ENCODE results near the gene CWH43. TPM values are rescaled to one million over a fixed set of nuclear protein-coding genes. Genes with fewer than 3 reads are reported as not detected.
"Not testable (repeated sequence)": the region's sequence is repeated elsewhere in the genome, so short reads cannot be mapped to it uniquely, and the experiment has no call there.

Gene CWH43
- total RNA-seq, 2 experiments from 2014 or later: not detected

DNA sequence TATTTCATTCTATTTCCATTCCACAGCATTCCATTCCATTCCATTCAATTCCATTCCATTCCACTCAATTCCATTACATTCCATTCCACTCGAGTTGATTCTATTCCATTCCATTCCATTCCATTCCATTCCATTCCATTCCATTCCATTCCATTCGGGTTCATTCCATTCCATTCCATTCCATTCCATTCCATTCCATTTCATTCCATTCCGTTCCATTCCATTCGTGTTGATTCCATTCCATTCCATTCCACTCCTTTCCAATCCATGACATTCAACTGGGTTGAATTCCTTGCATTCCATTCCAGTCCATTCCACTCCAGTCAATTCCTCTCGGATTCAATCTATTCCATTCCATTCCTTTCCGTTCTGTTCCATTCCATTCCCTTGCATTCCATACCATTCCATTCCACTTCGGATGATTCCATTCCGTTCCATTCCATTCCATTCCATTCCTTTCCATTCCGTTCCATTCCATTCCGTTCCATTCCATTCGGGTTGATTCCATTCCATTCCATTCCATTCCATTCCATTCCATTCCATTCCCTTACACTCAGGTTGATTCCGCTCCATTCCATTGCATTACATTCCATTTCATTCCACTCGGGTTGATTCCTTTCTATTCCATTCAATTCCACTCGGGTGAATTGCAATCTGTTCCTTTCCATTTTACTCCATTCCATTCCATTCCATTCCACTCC is 117.5 kb downstream of the CWH43 start:
- DNase-seq; intact Hi-C loops (cut with micrococcal nuclease); H3K27ac Mint-ChIP-seq; H3K4me1 Mint-ChIP-seq (ENCODE audit: low read depth); POLR2A ChIA-PET; CTCF ChIA-PET; H3K27me3 Mint-ChIP-seq; H3K4me3 Mint-ChIP-seq: not testable (repeated sequence)
- H3K36me3 Mint-ChIP-seq: peaks cover 58% of the 10 kb centered on the region
- peaks cover 77% of the 10 kb centered on the region for H3K9me3 Mint-ChIP-seq

DNA sequence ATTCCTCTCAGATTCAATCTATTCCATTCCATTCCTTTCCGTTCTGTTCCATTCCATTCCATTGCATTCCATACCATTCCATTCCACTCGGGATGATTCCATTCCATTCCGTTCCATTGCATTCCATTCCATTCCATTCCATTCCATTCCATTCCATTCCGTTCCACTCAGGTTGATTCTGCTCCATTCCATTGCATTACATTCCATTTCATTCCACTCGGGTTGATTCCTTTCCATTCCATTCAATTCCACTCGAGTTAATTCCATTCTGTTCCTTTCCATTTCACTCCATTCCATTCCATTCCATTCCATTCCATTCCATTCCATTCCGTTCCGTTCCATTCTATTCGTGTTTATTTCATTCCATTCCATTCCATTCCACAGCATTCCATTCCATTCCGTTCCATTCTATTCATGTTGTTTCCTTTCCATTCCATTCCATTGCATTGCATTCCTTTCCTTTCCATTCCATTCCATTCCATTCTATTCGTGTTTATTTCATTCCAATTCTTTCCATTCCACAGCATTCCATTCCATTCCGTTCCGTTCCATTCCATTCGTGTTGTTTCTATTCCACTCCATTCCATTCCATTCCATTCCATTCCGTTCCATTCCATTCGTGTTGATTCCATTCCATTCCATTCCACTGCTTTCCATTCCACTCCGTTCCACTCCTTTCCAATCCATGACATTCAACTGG is 118.3 kb downstream of the CWH43 start:
- POLR2A ChIA-PET; intact Hi-C loops (cut with micrococcal nuclease); H3K4me1 Mint-ChIP-seq (ENCODE audit: low read depth); H3K4me3 Mint-ChIP-seq; H3K27me3 Mint-ChIP-seq; DNase-seq; CTCF ChIA-PET; H3K27ac Mint-ChIP-seq: not testable (repeated sequence)
- Mint-ChIP-seq H3K36me3 (peaks cover 52% of the 10 kb centered on the region), H3K9me3 (peaks cover 71% of the 10 kb centered on the region)

- CTCF ChIA-PET; DNase-seq; H3K27ac Mint-ChIP-seq; intact Hi-C loops (cut with micrococcal nuclease); H3K27me3 Mint-ChIP-seq; H3K4me3 Mint-ChIP-seq; H3K4me1 Mint-ChIP-seq (ENCODE audit: low read depth); POLR2A ChIA-PET: not testable (repeated sequence)
- Mint-ChIP-seq H3K36me3 (peaks cover 50% of the 10 kb centered on the region), H3K9me3 (peaks cover 72% of the 10 kb centered on the region)
These were observed 119.3 kb downstream of the CWH43 start for GRCh38 chr4:49105248-49105904.

- POLR2A ChIA-PET; H3K27me3 Mint-ChIP-seq; H3K4me3 Mint-ChIP-seq; CTCF ChIA-PET; DNase-seq; H3K4me1 Mint-ChIP-seq (ENCODE audit: low read depth); H3K27ac Mint-ChIP-seq; intact Hi-C loops (cut with micrococcal nuclease): not testable (repeated sequence)
- Mint-ChIP-seq H3K36me3 (peaks cover 53% of the 10 kb centered on the region), H3K9me3 (peaks cover 75% of the 10 kb centered on the region)
These were observed 121.2 kb downstream of the CWH43 start for GRCh38 chr4:49107262-49107661.

DNA sequence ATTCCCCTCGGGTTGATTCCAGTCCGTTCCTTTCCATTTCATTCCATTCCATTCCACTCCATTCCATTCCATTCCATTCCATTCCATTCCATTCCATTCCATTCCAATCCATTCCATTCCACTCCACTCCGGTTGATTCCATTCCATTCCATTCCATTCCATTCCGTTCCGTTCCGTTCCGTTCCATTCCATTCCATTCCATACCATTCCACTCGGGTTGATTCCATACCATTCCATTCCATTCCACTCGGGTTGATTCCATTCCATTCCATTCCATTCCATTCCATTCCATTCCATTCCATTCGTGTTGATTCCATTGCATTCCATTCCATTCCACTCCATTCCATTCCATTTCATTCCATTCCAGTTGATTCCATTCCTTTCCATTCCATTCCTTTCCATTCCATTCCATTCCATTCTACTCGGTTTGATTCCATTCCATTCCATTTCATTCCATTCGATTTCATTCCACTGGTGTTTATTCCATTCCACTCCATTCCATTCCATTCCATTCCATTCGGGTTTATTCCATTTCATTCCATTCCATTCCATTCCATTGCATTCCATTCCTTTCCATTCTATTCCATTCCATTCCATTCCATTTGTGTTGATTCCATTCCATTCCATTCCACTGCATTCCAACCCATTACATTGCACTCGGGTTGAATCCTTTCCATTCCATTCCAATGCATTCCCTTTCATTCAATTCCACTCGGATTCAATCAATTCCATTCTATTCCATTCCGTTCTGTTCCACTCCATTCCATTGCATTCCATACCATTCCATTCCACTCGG is 122.3 kb downstream of the CWH43 start:
- peaks cover 72% of the 10 kb centered on the region for H3K9me3 Mint-ChIP-seq
- H3K27me3 Mint-ChIP-seq; DNase-seq; POLR2A ChIA-PET; H3K27ac Mint-ChIP-seq; H3K4me3 Mint-ChIP-seq; intact Hi-C loops (cut with micrococcal nuclease); CTCF ChIA-PET; H3K4me1 Mint-ChIP-seq (ENCODE audit: low read depth): not testable (repeated sequence)
- H3K36me3 Mint-ChIP-seq: peaks cover 47% of the 10 kb centered on the region

- H3K36me3 Mint-ChIP-seq: peaks cover 41% of the 10 kb centered on the region
- H3K27me3 Mint-ChIP-seq; DNase-seq; H3K4me3 Mint-ChIP-seq; POLR2A ChIA-PET; CTCF ChIA-PET; intact Hi-C loops (cut with micrococcal nuclease); H3K27ac Mint-ChIP-seq; H3K4me1 Mint-ChIP-seq (ENCODE audit: low read depth): not testable (repeated sequence)
- peaks cover 69% of the 10 kb centered on the region for H3K9me3 Mint-ChIP-seq
These were observed 123.6 kb downstream of the CWH43 start for GRCh38 chr4:49109567-49110166.

DNA sequence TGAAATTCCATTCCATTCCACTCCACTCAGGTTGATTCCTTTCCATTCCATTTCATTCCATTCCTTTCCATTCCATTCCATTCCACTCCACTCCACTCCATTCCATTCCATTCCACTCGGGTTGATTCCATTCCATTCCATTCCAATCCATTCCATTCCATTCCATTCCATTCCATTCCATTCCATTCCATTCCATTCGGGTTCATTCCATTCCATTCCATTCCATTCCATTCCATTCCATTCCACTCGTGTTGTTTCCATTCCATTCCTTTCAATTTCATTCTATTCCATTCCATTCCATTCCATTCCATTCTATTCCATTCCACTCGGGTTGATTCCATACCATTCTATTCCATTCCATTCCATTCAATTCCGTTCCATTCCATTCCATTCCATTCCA is 124.5 kb downstream of the CWH43 start:
- intact Hi-C loops (cut with micrococcal nuclease); H3K4me1 Mint-ChIP-seq (ENCODE audit: low read depth); CTCF ChIA-PET; H3K4me3 Mint-ChIP-seq; H3K27me3 Mint-ChIP-seq; POLR2A ChIA-PET; H3K27ac Mint-ChIP-seq; DNase-seq: not testable (repeated sequence)
- peaks cover 38% of the 10 kb centered on the region for H3K36me3 Mint-ChIP-seq
- peaks cover 71% of the 10 kb centered on the region for H3K9me3 Mint-ChIP-seq

Other genes starting within 250 kb of the CWH43 start
- 10 to 100 TPM; 59.1 to 67.3 TPM for gene FRYL, start 206.0 kb upstream of the CWH43 start, total RNA-seq
- gene OCIAD1, start 155.2 kb upstream of the CWH43 start, total RNA-seq: 100 to 1,000 TPM; 100 to 107 TPM
- 10 to 100 TPM; 54.2 to 71.6 TPM for gene OCIAD2, start 79.5 kb upstream of the CWH43 start, total RNA-seq